ENCODE results near the gene POLR1E.
"Not testable (repeated sequence)": the region's sequence is repeated elsewhere in the genome, so short reads cannot be mapped to it uniquely, and the experiment has no call there.

Gene POLR1E

GRCh38 chr9:37476930-37477329 is 8.8 kb upstream of the POLR1E start:
- H3K4me3 ChIP-seq (ENCODE audit: low read depth, low read length), result no peak overlapping the region
- TF ChIP-seq CTCF (IDR thresholded peaks at IDR 0.05; ENCODE audit: low read depth, low read length), result no peak
- no peak for DNase-seq (ENCODE audit: low read depth)

- DNase-seq (ENCODE audit: low read depth); H3K4me3 ChIP-seq (ENCODE audit: low read depth, low read length): not testable (repeated sequence)
Observed at GRCh38 chr9:37477443-37477842, 8.3 kb upstream of the POLR1E start.

DNA sequence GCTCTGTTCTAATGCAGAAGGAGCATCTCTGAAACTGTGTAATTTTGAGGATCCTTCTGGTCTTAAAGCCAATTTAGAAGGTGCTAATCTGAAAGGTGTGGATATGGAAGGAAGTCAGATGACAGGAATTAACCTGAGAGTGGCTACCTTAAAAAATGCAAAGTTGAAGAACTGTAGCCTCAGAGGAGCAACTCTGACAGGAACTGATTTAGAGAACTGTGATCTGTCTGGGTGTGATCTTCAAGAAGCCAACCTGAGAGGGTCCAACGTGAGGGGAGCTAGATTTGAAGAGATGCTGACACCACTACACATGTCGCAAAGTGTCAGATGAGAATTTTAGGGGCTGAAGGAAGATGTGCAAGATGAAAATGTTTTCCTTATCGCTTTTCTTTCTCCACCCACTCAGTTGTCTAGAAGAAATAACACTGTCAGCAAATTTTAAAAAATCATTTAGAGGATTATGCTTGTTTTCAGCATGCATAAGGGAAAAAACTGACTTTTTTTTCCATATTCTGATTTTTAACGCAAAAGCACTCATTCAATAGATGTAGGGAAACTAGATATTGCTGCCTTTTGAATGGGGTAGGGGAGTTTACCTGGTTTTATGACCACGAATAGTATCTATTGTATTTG is 7.6 kb upstream of the POLR1E start:
- not testable (repeated sequence) for H3K4me3 ChIP-seq (ENCODE audit: low read depth, low read length); DNase-seq (ENCODE audit: low read depth)

- DNase-seq (ENCODE audit: low read depth), result no peak
- TF ChIP-seq CTCF (IDR thresholded peaks at IDR 0.05; ENCODE audit: low read depth, low read length), result no peak
- TF ChIP-seq MYC (IDR thresholded peaks at IDR 0.05; ENCODE audit: low read depth, low read length), result no peak
- TF ChIP-seq POLR2A (IDR thresholded peaks at IDR 0.05; ENCODE audit: extremely low read depth, insufficient read length), result no peak
- TF ChIP-seq, protein P1, sequence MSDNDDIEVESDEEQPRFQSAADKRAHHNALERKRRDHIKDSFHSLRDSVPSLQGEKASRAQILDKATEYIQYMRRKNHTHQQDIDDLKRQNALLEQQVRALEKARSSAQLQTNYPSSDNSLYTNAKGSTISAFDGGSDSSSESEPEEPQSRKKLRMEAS (IDR thresholded peaks at IDR 0.05; ENCODE audit: low read depth, low read length), result no peak
- no peak overlapping the region for H3K4me3 ChIP-seq (ENCODE audit: low read depth, low read length)
Observed at GRCh38 chr9:37480759-37481158, 5.0 kb upstream of the POLR1E start.

DNA sequence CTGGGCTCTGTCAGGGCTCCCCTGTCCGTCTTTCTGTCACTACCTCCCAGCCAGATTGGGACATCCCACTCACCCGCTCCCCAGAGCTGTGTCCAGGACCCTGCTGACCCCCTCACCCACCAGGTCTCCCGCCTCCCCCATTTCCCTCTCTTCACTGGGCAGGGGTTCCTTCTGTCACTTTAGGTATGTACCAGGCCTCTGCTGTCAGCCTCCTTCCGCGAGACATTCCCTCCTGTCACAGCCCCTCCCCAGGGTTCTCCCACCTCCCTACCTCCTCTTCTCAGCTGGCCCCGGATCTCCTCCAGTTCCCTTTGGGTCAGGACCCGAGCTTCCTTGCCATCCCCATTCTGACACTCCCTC is 488 bp downstream of the POLR1E start:
- H3K4me3 ChIP-seq (ENCODE audit: low read depth, low read length), result peak overlapping the region; percentile 87
- DNase-seq (ENCODE audit: low read depth), result no peak
- no peak for TF ChIP-seq POLR2A (IDR thresholded peaks at IDR 0.05; ENCODE audit: extremely low read depth, insufficient read length)
- TF ChIP-seq CTCF (IDR thresholded peaks at IDR 0.05; ENCODE audit: low read depth, low read length), result no peak
- TF ChIP-seq MYC (IDR thresholded peaks at IDR 0.05; ENCODE audit: low read depth, low read length), result no peak
- TF ChIP-seq, protein P1 (IDR thresholded peaks at IDR 0.05; ENCODE audit: low read depth, low read length), result no peak

DNA sequence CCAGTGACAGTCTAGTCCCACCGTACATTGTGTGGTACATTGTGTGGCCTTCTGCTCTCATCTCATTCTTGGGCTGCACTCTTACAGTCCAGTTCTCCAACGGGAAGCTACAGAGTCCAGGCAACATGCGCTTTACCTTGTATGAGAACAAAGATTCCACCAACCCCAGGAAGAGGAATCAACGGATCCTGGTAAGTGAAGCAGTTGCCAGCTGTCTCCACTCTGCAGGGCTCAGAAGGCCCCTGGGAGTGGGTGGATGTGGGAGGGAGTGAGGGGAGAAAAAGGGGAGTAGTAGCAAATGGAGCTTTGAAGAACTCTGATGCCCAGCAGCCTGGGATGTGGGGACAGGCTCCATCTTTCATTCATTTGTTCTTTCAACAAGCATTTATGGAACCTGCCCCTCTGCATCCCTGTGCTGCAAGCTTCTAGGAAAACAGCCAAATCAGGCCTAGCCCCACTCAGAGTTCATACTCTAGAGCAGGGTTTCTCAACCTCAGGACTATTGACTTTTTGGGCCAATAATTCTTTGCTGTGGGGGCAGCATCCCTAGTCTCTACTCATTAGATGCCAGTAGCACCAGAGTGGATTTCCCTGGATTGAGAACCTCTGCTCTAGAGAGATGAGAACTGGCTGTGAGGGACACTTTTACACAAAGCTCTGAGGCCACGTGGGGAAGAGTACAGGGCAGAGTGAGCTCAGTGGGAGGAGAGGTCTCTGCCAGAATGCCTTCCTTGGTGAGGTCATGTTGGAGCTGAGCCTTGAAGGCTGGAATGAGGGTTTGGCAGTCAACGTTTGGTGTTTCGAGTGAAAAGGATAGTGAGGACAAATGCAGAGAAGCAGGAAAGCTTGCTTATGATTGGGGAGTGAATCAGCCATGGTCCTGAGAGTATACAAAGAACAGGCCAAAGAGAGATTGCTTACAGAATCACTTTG is 1.1 kb downstream of the POLR1E start:
- DNase-seq (ENCODE audit: low read depth), result peak; percentile 26
- TF ChIP-seq, protein P1 (IDR thresholded peaks at IDR 0.05; ENCODE audit: low read depth, low read length), result 0 out of 2 replicates have a peak, but pooled peaks have one; percentile 18
- no peak for TF ChIP-seq POLR2A (IDR thresholded peaks at IDR 0.05; ENCODE audit: extremely low read depth, insufficient read length)
- peak overlapping the region; percentile 87 for H3K4me3 ChIP-seq (ENCODE audit: low read depth, low read length)

DNA sequence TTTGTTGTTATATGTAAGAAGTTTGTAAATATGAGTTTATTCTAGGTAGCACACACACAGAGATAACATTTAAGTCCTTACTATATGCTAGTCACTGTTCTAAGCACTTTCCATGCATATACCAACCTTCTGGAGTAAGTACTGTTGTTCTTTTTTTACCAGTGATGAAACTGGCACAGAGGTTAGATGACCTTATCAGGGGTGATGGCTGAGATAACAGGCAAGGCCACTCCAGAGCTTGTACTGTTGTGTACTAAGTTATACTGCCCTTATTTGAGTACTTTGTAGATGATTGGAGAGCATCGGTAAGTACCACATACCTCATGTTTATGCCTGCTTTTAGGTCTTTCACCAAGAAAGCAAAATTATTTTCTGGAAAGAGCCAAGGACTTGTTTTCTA is 6.2 kb downstream of the POLR1E start:
- no peak overlapping the region for H3K4me3 ChIP-seq (ENCODE audit: low read depth, low read length)
- no peak for TF ChIP-seq POLR2A (IDR thresholded peaks at IDR 0.05; ENCODE audit: extremely low read depth, insufficient read length)
- TF ChIP-seq MYC (IDR thresholded peaks at IDR 0.05; ENCODE audit: low read depth, low read length), result no peak
- TF ChIP-seq, protein P1 (IDR thresholded peaks at IDR 0.05; ENCODE audit: low read depth, low read length), result no peak
- no peak for TF ChIP-seq CTCF (IDR thresholded peaks at IDR 0.05; ENCODE audit: low read depth, low read length)
- no peak for DNase-seq (ENCODE audit: low read depth)

Measured in NB4 (cell line).